GM21619 (cell line): ENCODE results near the gene CDAN1.
"Not testable (repeated sequence)": the region's sequence is repeated elsewhere in the genome, so short reads cannot be mapped to it uniquely, and the experiment has no call there.

Experiments used
- ATAC-seq: cut with Tn5 transposase; IDR thresholded peaks from one replicate; pipeline ENCODE4 v1.9.1; 2021; ENCODE audit not compliant: unreplicated experiment

The CDAN1 gene

DNA sequence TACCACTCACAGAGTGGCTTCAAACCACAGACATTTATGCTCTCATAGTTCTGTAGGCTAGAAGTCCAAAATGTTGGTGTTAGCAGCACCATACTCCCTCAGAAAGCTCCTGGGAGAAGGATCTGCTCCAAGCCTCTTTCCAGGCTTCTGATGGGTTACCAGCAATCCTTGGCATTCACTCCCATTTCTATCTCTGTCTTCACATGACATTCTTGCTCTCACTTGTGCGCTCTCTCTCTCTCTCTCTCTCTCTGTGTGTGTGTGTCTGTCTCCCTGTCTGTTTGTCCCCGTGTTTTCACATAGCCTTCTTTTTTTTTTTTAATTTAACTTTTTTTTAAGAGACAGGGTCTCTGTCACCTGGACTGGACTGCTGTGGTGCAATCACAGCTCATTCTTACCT, 26.3 kb downstream of the CDAN1 start:
- ATAC-seq, result no peak

DNA sequence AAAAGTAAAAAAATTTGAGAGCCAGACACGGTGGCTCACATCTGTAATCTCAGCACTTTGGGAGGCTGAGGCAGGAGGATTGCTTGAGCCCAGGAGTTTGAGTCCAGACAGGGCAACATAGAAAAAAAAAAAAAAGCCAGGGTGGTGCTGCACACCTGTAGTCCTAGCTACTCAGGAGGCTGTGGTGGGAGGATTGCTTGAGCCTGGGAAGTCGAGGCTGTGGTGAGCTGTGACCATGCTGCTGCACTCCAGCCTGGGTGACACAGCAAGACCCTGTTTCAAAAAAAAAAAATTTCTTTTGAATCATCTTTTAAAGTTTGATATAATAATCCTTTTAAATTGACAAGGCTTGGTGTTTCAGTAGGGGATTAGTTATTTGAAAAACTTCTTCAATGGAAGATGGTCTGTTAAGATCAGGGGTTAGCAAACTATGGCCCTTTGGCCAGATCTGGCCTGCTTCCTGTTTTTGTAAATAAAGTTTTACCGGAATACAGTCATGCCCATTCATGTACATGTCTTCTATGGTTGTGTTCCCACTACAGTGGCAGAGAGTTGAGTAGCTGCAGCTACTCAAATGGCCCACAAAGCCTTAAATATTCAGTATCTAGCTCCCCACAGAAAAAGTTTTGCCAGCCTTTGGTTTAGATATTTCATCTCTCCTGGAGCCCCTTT, 28.9 kb downstream of the CDAN1 start:
- no peak for ATAC-seq

DNA sequence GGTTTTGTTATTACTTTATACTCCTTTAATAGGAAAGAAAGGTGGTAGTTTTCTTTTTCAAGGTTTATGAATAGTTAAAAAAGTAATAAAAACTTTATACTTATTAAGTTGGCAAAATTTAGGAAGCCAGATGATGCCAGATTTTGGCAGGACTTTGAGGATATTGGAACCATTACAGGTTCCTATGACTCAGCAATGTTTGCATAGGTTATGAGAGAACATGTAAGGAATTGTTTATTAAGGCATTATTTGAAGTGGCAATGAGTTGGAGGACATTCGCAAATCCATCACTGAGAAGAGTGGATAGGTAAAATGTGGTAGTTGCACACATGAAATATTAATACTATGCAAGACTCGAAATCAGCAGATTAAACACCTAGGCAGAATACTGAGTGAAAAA, 29.9 kb downstream of the CDAN1 start:
- ATAC-seq, result no peak

DNA sequence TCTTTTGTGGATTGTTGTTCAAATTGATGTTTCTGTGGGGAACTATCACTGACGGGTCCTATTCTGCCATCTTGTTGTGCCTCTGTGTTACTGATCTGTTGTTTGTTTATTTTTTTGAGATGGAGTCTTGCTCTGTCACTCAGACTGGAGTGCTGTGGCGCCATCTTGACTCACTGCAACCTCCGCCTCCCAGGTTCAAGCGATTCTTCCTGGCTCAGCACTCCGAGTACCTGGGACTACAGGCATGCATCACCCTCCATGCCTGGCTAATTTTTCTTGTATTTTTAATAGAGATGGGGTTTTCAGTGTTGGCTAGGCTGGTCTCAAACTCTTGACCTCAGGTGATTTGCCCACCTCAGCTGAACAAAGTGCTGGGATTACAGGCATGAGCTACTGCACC, 31.6 kb downstream of the CDAN1 start:
- no peak for ATAC-seq

DNA sequence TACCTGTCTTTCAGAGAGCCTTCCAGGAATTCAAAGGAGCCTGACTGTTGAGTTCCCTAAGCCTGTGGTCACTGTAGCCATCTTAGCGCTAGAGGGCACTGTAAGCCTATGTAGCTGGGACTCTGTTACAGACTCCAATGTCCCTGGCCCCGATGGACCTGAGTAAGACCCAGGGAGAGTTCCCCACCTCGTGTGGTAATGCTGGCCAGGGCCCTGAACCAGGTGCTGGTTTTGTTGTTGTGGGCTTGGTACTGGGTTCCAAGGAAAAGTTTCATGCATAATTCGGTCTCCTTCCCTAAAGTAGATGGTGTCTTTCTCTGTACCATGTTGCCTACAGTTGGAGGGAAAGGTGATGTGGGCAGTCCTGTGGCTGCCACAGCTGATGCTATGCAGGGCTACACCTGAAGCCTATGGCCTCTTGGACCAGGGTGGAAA, 32.4 kb downstream of the CDAN1 start:
- no peak for ATAC-seq

DNA sequence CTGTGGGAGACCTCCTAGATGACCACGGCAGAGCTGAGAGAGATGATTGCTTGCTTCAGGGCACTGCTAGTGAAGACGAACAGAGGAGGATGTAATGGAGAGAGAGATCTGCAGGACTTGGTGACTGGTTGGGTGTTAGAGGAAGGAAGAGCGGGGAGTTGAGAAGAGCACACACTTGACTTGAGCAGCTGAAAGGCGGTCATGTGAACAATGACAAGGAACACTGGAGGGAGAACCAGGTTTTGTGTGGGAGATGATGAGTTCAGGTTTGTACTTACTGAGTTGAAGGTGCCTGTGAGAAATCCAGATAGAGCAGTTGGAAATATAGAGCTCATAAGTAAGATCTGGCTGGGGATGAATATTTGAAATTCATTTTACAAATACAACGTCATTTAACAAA, 40.3 kb downstream of the CDAN1 start:
- no peak for ATAC-seq

DNA sequence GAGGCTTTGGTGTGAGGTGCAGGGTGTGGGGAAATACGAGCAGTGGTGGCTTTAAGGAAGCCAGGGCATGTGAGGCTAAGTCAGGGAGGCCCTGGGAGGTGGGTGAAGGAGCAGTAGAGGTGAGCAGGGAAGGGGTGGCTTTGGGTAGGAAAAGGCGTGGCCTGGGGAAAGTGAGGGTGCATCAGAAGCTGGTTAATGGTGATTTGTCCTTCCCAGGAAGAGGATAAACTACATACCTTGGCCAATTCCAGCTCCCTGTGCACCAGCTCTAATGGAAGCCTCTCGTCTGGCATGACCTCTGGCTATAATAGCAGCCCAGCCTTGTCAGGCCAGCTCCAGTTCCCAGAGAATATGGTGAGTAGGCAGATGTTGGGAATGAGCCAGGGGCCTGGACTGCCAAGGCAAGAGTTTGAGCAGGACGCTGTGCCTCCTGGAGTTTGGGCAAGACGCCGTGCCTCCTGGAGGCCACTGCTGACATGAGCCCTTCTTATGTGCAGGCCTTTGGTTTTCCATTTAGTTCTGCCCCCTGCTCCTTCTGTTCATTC, 41.3 kb downstream of the CDAN1 start:
- no peak for ATAC-seq

DNA sequence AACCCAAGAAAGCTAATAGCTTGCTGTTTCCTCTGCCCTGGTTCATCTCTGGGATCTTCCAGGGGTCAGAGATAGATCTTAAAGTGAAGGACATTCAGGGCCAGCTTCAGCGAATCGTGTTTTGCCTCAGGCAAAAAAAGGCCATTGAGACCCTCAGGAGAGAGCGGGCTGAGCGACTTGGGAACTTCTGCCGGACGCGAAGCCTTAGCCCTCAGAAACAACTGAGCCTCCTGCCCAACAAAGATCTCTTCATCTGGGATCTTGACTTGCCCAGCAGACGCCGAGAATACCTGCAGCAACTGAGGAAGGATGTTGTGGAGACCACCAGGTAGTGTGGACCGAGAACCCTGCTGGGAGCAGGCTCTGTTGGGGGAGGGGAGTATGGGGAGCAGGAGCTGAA, 42.5 kb downstream of the CDAN1 start:
- no peak for ATAC-seq

DNA sequence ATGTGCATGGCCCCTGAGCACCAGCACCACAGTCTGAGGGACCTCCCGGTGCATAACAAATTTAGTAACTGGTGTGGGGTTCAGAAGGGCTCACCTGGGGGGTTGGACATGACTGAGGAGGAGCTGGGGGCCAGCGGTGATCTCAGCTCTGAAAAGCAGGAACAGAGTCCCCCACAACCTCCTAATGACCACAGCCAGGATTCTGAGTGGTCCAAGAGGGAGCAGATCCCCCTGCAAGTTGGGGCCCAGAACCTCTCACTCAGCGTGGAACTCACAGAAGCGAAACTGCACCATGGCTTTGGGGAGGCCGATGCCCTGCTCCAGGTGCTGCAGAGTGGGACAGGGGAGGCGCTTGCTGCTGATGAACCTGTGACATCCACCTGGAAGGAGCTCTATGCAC, 43.0 kb downstream of the CDAN1 start:
- no peak for ATAC-seq

DNA sequence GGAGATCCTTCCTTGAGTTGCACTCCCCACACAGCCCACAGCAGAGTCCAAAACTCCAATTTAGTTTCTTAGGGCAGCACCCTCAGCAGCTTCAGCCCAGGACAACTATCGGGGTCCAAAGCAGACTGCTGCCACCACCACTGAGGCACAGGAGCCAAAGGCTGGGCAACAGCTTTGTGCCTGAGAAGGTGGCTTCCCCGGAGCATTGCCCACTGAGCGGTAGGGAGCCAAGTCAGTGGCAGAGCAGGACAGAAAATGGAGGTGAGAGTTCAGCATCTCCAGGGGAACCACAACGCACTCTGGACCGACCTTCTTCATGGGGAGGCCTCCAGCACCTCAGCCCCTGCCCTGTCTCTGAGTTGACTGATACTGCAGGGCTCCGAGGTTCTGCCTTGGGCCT, 43.4 kb downstream of the CDAN1 start:
- no peak for ATAC-seq

DNA sequence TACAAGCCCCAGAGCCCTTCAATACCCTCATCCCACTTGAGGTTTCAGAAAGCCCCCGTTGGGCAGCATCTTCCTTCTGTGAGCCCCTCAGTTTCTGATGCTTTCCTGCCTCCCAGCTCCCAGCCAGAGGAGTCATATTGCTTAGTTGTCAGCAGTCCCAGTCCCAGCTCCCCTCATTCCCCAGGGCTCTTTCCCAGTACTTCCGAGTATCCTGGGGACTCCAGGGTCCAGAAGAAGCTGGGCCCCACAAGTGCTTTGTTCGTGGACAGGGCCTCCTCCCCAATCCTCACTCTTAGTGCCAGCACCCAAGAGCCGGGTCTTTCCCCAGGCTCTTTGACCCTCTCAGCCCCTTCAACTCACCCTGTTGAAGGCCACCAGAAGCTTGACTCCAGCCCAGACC, 43.9 kb downstream of the CDAN1 start:
- ATAC-seq, result no peak

DNA sequence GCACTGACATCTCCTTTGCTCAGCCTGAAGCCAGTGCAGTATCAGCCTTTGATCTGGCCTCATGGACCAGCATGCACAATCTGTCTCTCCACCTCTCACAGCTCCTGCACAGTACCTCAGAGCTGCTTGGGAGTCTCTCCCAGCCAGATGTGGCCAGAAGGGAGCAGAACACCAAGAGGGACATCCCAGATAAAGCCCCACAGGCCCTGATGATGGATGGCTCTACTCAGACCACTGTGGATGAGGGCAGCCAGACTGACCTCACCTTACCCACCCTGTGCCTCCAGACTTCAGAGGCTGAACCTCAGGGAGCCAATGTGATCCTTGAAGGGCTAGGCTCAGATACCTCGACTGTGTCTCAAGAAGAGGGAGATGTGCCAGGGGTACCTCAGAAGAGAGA, 44.4 kb downstream of the CDAN1 start:
- no peak for ATAC-seq

DNA sequence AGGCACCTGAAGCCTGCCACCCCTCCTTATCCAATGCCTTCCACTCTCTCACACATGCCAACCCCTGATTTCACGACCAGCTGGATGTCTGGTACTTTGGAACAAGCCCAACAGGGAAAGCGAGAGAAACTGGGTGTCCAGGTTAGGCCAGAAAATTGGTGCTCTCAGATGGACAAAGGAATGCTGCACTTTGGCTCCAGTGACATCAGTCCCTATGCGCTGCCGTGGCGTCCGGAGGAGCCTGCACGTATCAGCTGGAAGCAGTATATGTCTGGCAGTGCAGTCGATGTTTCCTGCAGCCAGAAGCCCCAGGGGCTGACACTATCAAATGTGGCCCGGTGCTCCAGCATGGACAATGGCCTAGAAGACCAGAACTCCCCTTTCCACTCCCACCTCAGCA, 45.2 kb downstream of the CDAN1 start:
- no peak for ATAC-seq

DNA sequence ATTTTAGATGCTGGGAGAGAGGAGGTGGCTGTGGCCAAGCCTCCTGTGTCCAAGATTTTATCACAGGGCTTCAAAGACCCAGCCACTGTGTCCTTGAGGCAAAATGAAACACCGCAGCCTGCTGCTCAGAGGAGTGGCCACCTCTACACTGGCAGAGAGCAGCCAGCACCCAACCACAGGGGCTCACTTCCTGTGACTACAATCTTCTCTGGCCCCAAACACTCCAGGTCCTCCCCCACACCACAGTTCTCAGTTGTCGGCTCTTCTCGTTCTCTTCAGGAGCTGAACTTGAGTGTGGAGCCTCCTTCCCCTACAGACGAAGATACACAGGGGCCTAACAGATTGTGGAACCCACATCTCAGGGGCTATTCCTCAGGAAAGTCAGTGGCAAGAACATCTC, 45.6 kb downstream of the CDAN1 start:
- ATAC-seq, result no peak

DNA sequence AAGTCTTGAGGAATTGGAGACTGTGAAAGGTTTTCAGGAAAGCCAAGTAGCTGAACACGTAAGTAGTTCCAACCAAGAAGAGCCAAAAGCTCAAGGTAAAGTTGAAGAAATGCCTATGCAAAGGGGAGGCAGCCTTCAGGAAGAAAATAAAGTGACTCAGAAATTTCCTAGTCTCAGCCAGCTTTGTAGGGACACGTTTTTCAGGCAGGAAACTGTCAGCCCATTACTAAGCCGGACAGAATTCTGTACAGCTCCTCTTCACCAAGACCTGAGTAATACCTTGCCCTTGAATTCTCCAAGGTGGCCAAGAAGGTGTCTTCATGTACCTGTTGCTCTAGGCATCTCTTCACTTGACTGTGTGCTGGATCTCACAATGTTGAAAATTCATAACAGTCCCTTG, 48.6 kb downstream of the CDAN1 start:
- ATAC-seq, result no peak

DNA sequence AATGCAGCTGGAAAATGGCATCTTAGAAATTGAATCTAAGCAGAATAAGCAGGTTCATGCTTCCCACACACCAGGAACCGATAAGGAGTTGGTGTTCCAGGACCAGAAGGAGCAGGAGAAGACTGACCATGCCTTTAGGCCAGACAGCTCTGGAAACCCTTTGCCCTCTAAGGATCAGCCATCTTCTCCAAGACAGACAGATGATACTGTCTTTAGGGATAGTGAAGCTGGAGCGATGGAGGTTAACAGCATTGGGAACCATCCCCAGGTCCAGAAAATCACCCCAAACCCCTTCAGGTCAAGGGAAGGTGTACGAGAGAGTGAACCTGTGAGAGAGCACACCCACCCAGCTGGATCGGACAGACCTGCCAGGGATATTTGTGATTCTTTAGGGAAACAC, 49.2 kb downstream of the CDAN1 start:
- ATAC-seq, result no peak

DNA sequence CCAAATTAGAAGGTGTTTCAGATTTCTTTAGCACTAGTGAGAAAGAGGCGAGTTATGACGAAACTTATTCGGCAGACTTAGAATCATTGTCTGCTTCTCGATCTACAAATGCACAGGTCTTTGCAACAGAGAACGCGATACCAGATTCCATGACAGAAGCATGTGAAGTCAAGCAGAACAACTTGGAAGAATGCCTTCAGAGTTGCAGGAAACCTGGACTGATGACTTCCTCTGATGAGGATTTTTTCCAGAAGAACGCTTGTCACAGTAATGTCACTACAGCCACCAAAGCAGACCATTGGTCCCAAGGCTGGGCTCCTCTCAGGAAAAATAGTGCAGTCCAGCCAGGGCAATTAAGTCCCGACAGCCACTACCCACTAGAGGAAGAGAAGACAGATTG, 50.6 kb downstream of the CDAN1 start:
- ATAC-seq, result no peak

DNA sequence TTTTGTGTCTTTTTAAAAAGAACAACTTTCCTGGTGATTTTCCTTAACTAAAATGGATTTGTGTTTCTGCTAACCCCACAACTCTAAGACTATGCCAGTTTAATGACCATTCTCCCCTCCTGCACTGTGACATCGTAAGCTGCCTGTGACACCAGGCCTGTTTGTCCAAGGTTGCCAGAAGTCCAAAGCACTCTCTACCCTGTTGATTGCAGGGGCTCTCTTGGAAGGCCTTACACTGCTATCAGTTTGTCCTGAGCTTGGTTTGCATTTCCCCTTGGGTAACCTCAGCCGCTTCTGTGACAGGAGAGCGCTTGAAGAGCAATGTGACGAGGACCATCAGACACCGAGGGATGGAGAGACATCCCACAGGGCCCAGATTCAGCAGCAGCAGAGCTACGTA, 55.8 kb downstream of the CDAN1 start:
- ATAC-seq, result no peak

DNA sequence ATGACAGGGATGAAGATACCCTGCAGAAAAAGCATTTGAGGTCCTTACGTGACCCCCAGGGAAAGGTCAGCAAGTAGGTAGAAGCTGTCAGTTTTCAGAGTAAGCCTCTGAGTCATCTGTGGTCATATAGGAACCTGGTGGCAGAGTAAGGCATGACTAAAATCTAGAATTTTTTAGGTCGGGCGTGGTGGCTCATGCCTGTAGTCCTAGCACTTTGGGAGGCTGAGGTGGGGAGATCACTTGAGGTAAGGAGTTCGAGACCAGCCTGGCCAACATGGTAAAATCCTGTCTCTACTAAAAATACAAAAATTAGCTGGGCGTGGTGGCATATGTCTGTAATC, 56.8 kb downstream of the CDAN1 start:
- not testable (repeated sequence) for ATAC-seq

DNA sequence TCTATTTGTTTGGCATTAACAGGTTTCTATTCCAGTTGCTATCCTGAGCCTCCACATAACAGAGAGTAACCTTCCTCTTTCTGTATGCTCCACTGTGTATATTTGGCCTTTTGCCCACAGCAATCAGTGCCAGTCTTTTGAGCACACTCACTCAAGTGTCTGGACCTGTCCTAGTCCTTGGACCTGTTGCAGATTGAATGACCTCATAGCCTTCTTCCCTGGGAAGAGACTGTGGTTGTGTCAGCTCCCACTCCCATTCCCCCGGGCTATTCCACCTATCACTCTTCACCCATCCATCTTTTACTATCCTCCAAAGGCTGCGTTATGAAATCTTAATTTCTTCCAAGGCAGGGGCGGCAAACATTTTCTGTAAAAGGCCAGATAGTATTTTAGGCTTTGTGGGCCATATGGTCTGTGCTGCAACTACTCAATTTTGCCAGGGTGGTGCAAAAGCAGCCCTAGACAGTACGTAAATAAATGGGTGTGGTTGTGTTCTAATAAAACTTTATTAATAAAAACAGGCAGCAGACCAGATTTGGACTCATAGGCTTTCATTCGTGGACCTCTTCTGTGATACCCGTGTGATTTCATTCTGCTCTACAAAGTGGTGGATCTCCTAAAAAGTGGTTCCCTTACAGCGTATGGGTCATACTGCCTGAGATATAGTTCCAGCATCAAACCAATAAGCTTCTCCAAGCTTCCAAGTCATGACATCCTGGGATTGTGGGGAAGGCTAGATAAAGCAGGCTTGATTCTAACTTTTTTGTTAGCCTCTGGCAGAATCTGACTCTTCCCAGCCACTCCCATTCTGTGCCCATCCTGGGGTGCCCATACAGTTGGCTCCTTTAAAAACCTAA, 57.4 kb downstream of the CDAN1 start:
- ATAC-seq, result no peak

DNA sequence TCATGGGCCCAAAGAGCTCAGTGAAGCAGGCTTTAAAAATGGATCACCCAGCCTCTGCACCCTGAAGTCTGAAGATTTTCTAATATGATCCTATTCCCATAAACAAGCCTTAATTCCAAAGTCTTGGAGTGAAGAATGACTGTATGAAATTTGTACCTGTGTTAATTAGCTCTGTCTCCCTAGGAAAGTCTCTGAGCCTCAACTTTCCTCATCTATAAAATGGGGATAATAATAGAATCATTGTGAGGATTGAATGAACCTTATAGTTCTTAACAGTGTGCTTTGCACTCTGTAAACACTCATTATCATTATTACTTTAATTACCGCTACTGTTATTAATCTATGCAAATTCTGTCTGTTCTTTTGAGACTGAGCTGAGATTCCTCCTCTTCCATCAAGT, 61.9 kb downstream of the CDAN1 start:
- ATAC-seq, result no peak

DNA sequence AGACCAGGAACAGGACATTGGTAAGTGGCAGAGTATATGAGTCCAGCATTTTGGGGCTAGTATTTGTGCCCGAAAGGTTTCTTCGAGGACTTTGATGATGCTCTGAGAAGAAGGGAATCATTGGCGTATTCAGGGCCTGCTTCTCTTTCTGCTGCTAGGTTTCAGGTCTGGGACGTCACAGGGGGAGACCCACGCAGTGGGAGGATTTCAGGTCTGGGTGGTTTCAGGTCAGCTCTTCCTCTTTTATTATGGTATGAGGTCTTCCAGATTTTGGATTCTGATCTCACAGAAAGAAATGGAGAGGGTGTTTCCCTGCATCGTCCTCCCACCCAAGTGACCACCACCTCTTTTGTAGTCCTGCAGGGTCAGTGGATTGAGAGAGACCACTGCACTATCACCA, 62.5 kb downstream of the CDAN1 start:
- no peak for ATAC-seq
